ENCODE data around the gene RYK.

The RYK gene

DNA sequence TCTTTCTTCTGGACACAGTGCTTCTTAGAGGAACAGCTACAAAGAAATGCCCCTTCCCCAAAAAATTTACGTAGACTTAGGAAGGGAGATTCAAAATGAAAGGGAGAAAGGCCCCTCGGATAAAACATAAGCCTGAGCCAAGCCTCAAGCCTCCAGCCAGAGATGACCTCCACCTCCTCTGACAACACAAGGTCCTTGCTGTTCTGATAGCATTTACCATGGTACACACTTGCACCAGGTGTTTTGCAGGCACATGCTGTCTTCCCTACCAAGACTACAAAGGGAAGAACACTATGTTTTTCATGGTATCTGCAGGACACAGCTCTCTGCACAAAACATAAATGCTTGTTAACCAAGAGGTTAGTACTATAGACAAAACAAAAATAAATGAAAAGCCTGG lies 27.8 kb downstream of the RYK start:
- H4K20me1 ChIP-seq (ENCODE audit: control insufficient read depth, insufficient read depth, low read depth, low read length), result no peaks in the 10 kb centered on the region
- no peaks in the 10 kb centered on the region for H3K9me2 ChIP-seq (replicated peaks; ENCODE audit: control insufficient read depth, low read length)
- no peaks in the 10 kb centered on the region for H3K4me1 ChIP-seq (ENCODE audit: control insufficient read depth, low read length)
- no peak for TF ChIP-seq EZH2phosphoT487 (IDR thresholded peaks at IDR 0.05; ENCODE audit: borderline replicate concordance, low read length)
- TF ChIP-seq, protein P1, sequence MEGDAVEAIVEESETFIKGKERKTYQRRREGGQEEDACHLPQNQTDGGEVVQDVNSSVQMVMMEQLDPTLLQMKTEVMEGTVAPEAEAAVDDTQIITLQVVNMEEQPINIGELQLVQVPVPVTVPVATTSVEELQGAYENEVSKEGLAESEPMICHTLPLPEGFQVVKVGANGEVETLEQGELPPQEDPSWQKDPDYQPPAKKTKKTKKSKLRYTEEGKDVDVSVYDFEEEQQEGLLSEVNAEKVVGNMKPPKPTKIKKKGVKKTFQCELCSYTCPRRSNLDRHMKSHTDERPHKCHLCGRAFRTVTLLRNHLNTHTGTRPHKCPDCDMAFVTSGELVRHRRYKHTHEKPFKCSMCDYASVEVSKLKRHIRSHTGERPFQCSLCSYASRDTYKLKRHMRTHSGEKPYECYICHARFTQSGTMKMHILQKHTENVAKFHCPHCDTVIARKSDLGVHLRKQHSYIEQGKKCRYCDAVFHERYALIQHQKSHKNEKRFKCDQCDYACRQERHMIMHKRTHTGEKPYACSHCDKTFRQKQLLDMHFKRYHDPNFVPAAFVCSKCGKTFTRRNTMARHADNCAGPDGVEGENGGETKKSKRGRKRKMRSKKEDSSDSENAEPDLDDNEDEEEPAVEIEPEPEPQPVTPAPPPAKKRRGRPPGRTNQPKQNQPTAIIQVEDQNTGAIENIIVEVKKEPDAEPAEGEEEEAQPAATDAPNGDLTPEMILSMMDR (IDR thresholded peaks at IDR 0.05; ENCODE audit: low read depth, low read length, poor library complexity, severe bottlenecking), result no peak
- H3K27ac ChIP-seq (ENCODE audit: low read depth, low read length), result no peak overlapping the region
- no peaks in the 10 kb centered on the region for H3K27me3 ChIP-seq (ENCODE audit: control insufficient read depth, low read length)
- no peaks in the 10 kb centered on the region for H3K9me3 ChIP-seq (ENCODE audit: control insufficient read depth, insufficient read depth, low read length)
- H3K4me3 ChIP-seq (ENCODE audit: low read length), result no peak overlapping the region
- H3K79me2 ChIP-seq (ENCODE audit: control insufficient read depth, low read length), result peaks cover 13% of the 10 kb centered on the region
- H3F3A ChIP-seq (ENCODE audit: control insufficient read depth, insufficient read depth), result no peaks in the 10 kb centered on the region
- no peak overlapping the region for H3K4me2 ChIP-seq (ENCODE audit: low read length)
- H3K36me3 ChIP-seq (ENCODE audit: control insufficient read depth, low read length), result no peaks in the 10 kb centered on the region

DNA sequence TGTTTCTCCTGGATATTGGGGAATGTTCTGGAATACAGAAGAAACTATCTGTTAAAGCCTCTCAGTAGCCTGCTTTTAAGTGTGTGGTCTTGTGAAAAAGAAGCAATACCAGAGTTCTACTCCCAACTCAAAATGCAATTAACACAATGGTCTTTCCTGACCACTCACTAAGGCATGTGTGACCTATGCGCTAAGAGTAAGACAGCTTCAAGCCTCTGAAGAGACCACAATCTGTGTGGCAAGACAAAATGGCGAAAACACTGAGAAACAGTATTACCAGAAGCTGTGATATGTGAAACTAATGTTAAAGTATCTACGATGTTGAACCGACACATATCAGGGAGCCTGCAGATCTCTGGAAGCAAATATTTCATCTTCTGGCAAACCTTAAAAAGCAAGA lies 33.8 kb downstream of the RYK start:
- Histone ChIP-seq H3K79me2 (ENCODE audit: control insufficient read depth, low read length) (no peaks in the 10 kb centered on the region), H3K4me1 (ENCODE audit: control insufficient read depth, low read length) (no peaks in the 10 kb centered on the region), H4K20me1 (ENCODE audit: control insufficient read depth, insufficient read depth, low read depth, low read length) (0 out of 2 replicates have a peak, but pooled peaks cover 7% of the 10 kb centered on the region), H3K9me3 (ENCODE audit: control insufficient read depth, insufficient read depth, low read length) (no peaks in the 10 kb centered on the region), H3F3A (ENCODE audit: control insufficient read depth, insufficient read depth) (no peaks in the 10 kb centered on the region), H3K27me3 (ENCODE audit: control insufficient read depth, low read length) (no peaks in the 10 kb centered on the region), H3K36me3 (ENCODE audit: control insufficient read depth, low read length) (no peaks in the 10 kb centered on the region), H3K9me2 (replicated peaks; ENCODE audit: control insufficient read depth, low read length) (no peaks in the 10 kb centered on the region), H3K4me2 (ENCODE audit: low read length) (no peak overlapping the region), H3K4me3 (ENCODE audit: low read length) (no peak overlapping the region), H3K27ac (ENCODE audit: low read depth, low read length) (no peak overlapping the region)
- TF ChIP-seq EZH2phosphoT487 (IDR thresholded peaks at IDR 0.05; ENCODE audit: borderline replicate concordance, low read length), result no peak
- TF ChIP-seq, protein P1 (IDR thresholded peaks at IDR 0.05; ENCODE audit: low read depth, low read length, poor library complexity, severe bottlenecking), result no peak

DNA sequence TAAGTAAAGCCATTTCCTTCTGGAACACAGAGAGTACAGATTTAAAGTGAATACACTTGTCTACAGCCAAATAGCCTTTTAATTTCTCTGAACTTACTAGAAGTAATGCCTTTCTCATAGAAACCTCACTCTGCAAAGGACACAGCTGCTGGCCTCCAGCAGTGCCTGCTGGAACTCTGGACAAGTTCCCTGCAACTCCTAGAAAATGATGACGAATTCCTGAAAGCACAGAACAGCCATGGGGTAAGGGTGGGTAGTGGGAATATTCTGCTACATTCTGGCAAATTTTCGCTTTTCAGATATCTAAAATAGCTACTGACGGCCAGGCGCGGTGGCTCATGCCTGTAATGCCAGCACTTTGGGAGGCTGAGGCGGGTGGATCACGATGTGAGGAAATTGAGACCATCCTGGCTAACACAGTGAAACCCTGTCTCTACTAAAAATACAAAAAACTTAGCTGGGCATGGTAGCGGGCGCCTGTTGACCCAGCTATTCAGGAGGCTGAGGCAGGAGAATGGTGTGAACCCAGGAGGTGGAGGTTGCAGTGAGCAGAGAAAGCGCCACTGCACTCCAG lies 34.4 kb downstream of the RYK start:
- no peaks in the 10 kb centered on the region for H3K79me2 ChIP-seq (ENCODE audit: control insufficient read depth, low read length)

More for the DNA sequence above, 34.4 kb downstream of the RYK start:
- Histone ChIP-seq H3K4me3 (ENCODE audit: low read length) (no peak overlapping the region), H3K4me2 (ENCODE audit: low read length) (no peak overlapping the region), H4K20me1 (ENCODE audit: control insufficient read depth, insufficient read depth, low read depth, low read length) (0 out of 2 replicates have a peak, but pooled peaks cover 7% of the 10 kb centered on the region), H3K9me3 (ENCODE audit: control insufficient read depth, insufficient read depth, low read length) (no peaks in the 10 kb centered on the region), H3K9me2 (replicated peaks; ENCODE audit: control insufficient read depth, low read length) (no peaks in the 10 kb centered on the region), H3K36me3 (ENCODE audit: control insufficient read depth, low read length) (no peaks in the 10 kb centered on the region), H3K27ac (ENCODE audit: low read depth, low read length) (no peak overlapping the region), H3F3A (ENCODE audit: control insufficient read depth, insufficient read depth) (no peaks in the 10 kb centered on the region), H3K27me3 (ENCODE audit: control insufficient read depth, low read length) (no peaks in the 10 kb centered on the region), H3K4me1 (ENCODE audit: control insufficient read depth, low read length) (no peaks in the 10 kb centered on the region)
- no peak for TF ChIP-seq EZH2phosphoT487 (IDR thresholded peaks at IDR 0.05; ENCODE audit: borderline replicate concordance, low read length)
- TF ChIP-seq, protein P1 (IDR thresholded peaks at IDR 0.05; ENCODE audit: low read depth, low read length, poor library complexity, severe bottlenecking), result no peak
